Upper lobe of right lung (tissue), 1 donor: ENCODE measurements around the gene TIMMDC1. TPM values are rescaled to one million over a fixed set of nuclear protein-coding genes. Genes with fewer than 3 reads are reported as not detected.

Experiments
- ATAC-seq: fragments of 200-7000 bp; cut with Tn5 transposase; one replicate; pipeline ENCODE4 v1.9.1; 2020; ENCODE audit warnings: mild to moderate bottlenecking, moderate library complexity
- DNase-seq: peaks from one replicate; pipeline ENCODE4 v3.0.0-alpha.2; 2020
- H3K27ac ChIP-seq: fragments of 200-600 bp; one replicate; pipeline ENCODE4 v1.8.0; 2022
- H3K27me3 ChIP-seq: fragments of 200-600 bp; one replicate; pipeline ENCODE4 v1.8.0; 2022; ENCODE audit warnings: mild to moderate bottlenecking
- H3K36me3 ChIP-seq: fragments of 200-600 bp; one replicate; pipeline ENCODE4 v1.8.0; 2022
- H3K4me1 ChIP-seq: fragments of 200-600 bp; one replicate; pipeline ENCODE4 v1.8.0; 2022
- H3K4me3 ChIP-seq: fragments of 200-600 bp; one replicate; pipeline ENCODE4 v1.8.0; 2022; ENCODE audit warnings: mild to moderate bottlenecking
- H3K9me3 ChIP-seq: fragments of 200-600 bp; one replicate; pipeline ENCODE4 v1.8.0; 2022
- CTCF ChIP-seq: fragments of 200-600 bp; IDR thresholded peaks from one replicate; pipeline ENCODE4 v1.8.0; 2022; ENCODE audit warnings: antibody characterized with exemption
- intact Hi-C: fragments of 100-400 bp; cut with DNase I; formaldehyde crosslinking; loops from one replicate; pipeline ENCODE4 v1.11.0; 2022
- total RNA-seq: library from RNA; stranded (reverse); fragmentation: NEBNext Ultra II Directional; extraction: Animal tissue kit (Norgen Biotek cat#: 25700); gene quantifications from one replicate; pipeline ENCODE4 v1.2.1, GENCODE V29; 2021
- donor health status: DM: no; HTN: yes; CAD: no; lungs with severe emphysema.

TIMMDC1 gene
- total RNA-seq, 1 donor from 2014 or later: 94.1 TPM

DNA sequence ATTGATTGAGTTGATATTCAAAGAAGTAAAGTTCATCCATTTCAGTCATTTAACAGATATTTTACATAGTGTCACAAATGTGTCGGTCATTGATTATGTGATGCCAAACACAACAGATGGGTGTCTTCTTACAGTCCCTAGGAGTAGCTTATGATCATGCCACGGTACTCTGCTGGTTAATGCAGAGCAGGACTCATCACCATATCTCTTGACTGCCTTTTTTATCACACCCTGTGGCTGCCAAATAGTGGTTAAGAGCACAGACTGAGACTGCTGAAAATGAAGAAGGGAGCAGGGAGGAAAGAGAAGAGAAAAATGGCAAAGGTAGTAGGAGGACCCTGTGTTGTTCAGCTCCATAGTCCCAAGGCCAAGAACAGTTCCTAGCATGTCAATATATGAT lies 12.8 kb upstream of the TIMMDC1 start:
- H3K27me3 ChIP-seq: no peaks in the 10 kb centered on the region
- DNase-seq (no peak), ATAC-seq (no peak)
- H3K27ac ChIP-seq: no peak overlapping the region
- H3K9me3 ChIP-seq: no peaks in the 10 kb centered on the region
- no peaks in the 10 kb centered on the region for H3K4me1 ChIP-seq
- intact Hi-C loops: no loop called here
- no peak for TF ChIP-seq CTCF
- no peak overlapping the region for H3K4me3 ChIP-seq
- H3K36me3 ChIP-seq: peaks cover 61% of the 10 kb centered on the region

DNA sequence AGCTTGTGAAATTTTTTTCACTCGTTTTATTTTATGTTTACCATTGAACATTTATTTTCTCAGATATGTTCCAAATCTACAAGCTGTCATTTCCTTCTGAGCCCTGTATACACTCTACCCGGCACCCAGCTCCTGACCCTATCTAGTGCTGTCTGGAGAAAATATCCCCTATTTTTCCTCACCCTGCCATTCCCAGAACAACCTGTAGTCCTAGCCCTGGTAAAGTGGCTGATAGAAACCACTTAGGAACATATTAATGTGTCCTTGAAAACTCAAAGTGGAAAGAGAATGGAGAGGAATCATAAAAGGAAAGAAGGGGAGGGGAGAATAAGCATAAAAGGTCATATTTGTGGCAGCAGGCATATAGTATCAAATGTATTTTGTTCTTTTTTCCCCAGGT lies 8.2 kb upstream of the TIMMDC1 start:
- intact Hi-C loops: no loop called here
- Histone ChIP-seq H3K9me3 (no peaks in the 10 kb centered on the region), H3K27ac (no peak overlapping the region), H3K36me3 (peaks cover 41% of the 10 kb centered on the region), H3K4me3 (no peak overlapping the region), H3K4me1 (no peaks in the 10 kb centered on the region), H3K27me3 (no peaks in the 10 kb centered on the region)
- no peak for DNase-seq
- ATAC-seq: no peak
- no peak for TF ChIP-seq CTCF

DNA sequence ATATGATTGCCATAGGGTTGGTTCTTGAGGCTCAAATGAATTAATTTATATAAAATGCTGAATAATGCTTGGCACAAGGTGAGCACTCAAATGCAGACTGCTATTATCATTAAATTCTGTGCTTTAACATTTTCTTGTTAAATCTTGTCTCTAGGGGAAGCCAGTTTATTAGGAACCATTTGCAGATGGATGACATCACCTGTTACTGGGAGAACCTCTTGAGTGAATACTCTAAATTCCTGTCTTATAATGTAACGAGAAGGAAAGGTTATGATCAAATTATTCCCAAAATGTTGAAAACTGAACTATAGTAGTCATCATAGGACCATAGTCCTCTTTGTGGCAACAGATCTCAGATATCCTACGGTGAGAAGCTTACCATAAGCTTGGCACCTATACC lies 6.2 kb upstream of the TIMMDC1 start:
- Histone ChIP-seq H3K36me3 (peaks cover 21% of the 10 kb centered on the region), H3K4me3 (no peak overlapping the region), H3K27me3 (no peaks in the 10 kb centered on the region), H3K27ac (no peak overlapping the region), H3K4me1 (no peaks in the 10 kb centered on the region), H3K9me3 (no peaks in the 10 kb centered on the region)
- TF ChIP-seq CTCF: no peak
- DNase-seq: no peak
- ATAC-seq: no peak
- intact Hi-C loops: no loop called here

DNA sequence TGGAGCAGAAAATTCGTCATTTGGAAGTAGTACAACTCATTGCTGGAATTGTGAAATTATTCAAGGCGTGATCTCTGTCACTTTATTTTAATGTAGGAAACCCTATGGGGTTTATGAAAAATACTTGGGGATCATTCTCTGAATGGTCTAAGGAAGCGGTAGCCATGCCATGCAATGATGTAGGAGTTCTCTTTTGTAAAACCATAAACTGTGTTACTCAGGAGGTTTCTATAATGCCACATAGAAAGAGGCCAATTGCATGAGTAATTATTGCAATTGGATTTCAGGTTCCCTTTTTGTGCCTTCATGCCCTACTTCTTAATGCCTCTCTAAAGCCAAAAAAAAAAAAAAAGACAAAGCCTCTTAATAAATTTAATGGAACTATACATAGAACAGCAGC lies 5.5 kb upstream of the TIMMDC1 start:
- DNase-seq (no peak), ATAC-seq (no peak)
- no peak for TF ChIP-seq CTCF
- Histone ChIP-seq H3K27me3 (no peaks in the 10 kb centered on the region), H3K36me3 (peaks cover 17% of the 10 kb centered on the region), H3K27ac (no peak overlapping the region), H3K4me3 (no peak overlapping the region), H3K9me3 (no peaks in the 10 kb centered on the region), H3K4me1 (no peaks in the 10 kb centered on the region)
- intact Hi-C loops: no loop called here

- ATAC-seq (no peak), DNase-seq (no peak)
- Histone ChIP-seq H3K36me3 (peaks cover 7% of the 10 kb centered on the region), H3K4me3 (no peak overlapping the region), H3K4me1 (peaks cover 6% of the 10 kb centered on the region), H3K27ac (no peak overlapping the region), H3K9me3 (no peaks in the 10 kb centered on the region), H3K27me3 (no peaks in the 10 kb centered on the region)
- intact Hi-C loops: no loop called here
- no peak for TF ChIP-seq CTCF
Observed at GRCh38 chr3:119494597-119494996, 3.8 kb upstream of the TIMMDC1 start.

DNA sequence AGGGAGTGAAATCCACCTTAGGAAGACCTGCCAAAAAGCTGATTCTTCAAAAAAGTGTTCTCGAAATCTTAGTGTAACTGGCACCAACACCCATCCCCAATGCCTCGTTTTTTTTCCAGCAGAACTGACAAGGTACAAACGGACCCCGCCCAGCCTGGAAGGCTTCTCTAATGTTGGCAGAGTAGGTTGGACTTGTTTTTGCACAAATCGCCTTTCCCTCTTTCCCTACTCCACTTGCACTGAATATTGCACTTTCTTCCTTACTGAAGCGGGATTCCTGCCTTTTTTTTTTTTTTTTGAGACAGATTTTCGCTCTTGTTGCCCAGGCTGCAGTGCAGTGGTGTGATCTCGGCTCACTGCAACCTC lies 544 bp upstream of the TIMMDC1 start:
- no peak for ATAC-seq
- Histone ChIP-seq H3K4me1 (peaks cover 25% of the 10 kb centered on the region), H3K27ac (peak overlapping the region; percentile 97), H3K27me3 (no peaks in the 10 kb centered on the region), H3K36me3 (no peaks in the 10 kb centered on the region), H3K4me3 (peak overlapping the region; percentile 91), H3K9me3 (no peaks in the 10 kb centered on the region)
- TF ChIP-seq CTCF: no peak
- no peak for DNase-seq
- intact Hi-C loops: no loop called here
